ENCODE results near the gene NCMAP. TPM values are rescaled to one million over a fixed set of nuclear protein-coding genes. Genes with fewer than 3 reads are reported as not detected.

Gene NCMAP
- total RNA-seq, 1 donor from 2014 or later, result 0.49 TPM

DNA sequence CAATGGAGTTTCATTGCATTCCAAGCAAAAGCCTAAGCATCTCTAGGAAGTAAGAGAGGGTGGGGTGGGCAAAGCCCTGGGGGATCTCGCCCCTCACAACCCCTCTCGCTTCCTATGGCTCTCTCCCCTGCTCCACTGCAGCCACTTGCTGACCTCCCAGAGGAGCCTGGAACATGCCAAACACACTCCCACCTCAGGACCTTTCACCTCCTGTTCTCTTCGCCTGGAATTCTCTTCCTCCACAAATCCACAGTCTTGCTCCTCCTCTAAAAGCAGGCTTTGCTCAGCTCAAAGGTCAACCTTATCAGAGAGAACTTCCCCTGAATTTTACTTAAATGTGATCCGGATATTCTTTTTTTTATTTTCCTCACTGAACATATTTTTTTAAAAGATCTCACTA is 66.3 kb downstream of the NCMAP start:
- Histone ChIP-seq H3K27me3 (no peaks in the 10 kb centered on the region), H3K36me3 (no peaks in the 10 kb centered on the region), H4K20me1 (ENCODE audit: low read depth) (no peaks in the 10 kb centered on the region), H3F3A (ENCODE audit: low read depth) (no peaks in the 10 kb centered on the region), H3K4me2 (no peak overlapping the region), H3K4me1 (peaks cover 9% of the 10 kb centered on the region), H2AFZ (replicated peaks) (no peak overlapping the region), H3K9me3 (ENCODE audit: low read depth) (no peaks in the 10 kb centered on the region), H3K9ac (no peak overlapping the region), H3K27ac (no peak overlapping the region), H3K79me2 (ENCODE audit: low read depth) (no peaks in the 10 kb centered on the region), H3K4me3 (no peak overlapping the region)
- no peaks in the 10 kb centered on the region for H3K36me3 Mint-ChIP-seq
- no peak for DNase-seq (ENCODE audit: low spot score)
- TF ChIP-seq EZH2phosphoT487 (IDR thresholded peaks at IDR 0.05) (no peak), EZH2 (IDR thresholded peaks at IDR 0.05) (no peak)
- TF ChIP-seq, protein P1, sequence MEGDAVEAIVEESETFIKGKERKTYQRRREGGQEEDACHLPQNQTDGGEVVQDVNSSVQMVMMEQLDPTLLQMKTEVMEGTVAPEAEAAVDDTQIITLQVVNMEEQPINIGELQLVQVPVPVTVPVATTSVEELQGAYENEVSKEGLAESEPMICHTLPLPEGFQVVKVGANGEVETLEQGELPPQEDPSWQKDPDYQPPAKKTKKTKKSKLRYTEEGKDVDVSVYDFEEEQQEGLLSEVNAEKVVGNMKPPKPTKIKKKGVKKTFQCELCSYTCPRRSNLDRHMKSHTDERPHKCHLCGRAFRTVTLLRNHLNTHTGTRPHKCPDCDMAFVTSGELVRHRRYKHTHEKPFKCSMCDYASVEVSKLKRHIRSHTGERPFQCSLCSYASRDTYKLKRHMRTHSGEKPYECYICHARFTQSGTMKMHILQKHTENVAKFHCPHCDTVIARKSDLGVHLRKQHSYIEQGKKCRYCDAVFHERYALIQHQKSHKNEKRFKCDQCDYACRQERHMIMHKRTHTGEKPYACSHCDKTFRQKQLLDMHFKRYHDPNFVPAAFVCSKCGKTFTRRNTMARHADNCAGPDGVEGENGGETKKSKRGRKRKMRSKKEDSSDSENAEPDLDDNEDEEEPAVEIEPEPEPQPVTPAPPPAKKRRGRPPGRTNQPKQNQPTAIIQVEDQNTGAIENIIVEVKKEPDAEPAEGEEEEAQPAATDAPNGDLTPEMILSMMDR (IDR thresholded peaks at IDR 0.05), result no peak
- H3K27me3 Mint-ChIP-seq (ENCODE audit: insufficient read depth, low read depth), result peaks cover 5% of the 10 kb centered on the region
- H3K4me1 Mint-ChIP-seq, result peaks cover 16% of the 10 kb centered on the region
- no peak overlapping the region for H3K27ac Mint-ChIP-seq
- peaks cover 4% of the 10 kb centered on the region for H3K9me3 Mint-ChIP-seq
- H3K4me3 Mint-ChIP-seq, result no peak overlapping the region

DNA sequence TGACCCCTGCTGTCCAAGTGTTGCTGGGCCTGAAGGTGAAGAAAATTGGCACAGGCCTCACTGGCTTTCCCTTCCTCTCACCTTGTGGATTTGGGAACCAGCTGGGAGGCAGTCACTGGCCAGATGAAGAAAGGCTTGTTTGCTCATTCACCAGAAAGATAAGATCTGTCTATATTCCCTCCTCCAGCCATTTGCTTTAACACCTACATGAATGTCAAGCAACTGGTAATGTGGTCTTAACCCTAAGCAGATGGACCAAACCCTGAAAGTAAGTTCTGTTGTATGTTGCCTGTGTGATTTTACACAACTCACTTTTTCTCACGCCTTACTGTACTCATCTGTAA is 76.9 kb downstream of the NCMAP start:
- H4K20me1 ChIP-seq (ENCODE audit: low read depth), result no peaks in the 10 kb centered on the region
- no peaks in the 10 kb centered on the region for H3K36me3 ChIP-seq
- peaks cover 9% of the 10 kb centered on the region for H3K27me3 ChIP-seq
- no peak for DNase-seq (ENCODE audit: low spot score)
- TF ChIP-seq EZH2phosphoT487 (IDR thresholded peaks at IDR 0.05) (no peak), EZH2 (IDR thresholded peaks at IDR 0.05) (no peak)
- TF ChIP-seq, protein P1 (IDR thresholded peaks at IDR 0.05), result no peak
- H2AFZ ChIP-seq (replicated peaks), result no peak overlapping the region
- H3F3A ChIP-seq (ENCODE audit: low read depth), result no peaks in the 10 kb centered on the region
- H3K27ac ChIP-seq, result no peak overlapping the region
- no peaks in the 10 kb centered on the region for H3K36me3 Mint-ChIP-seq
- no peaks in the 10 kb centered on the region for H3K9me3 Mint-ChIP-seq
- H3K27ac Mint-ChIP-seq, result no peak overlapping the region
- no peak overlapping the region for H3K9ac ChIP-seq
- H3K9me3 ChIP-seq (ENCODE audit: low read depth), result no peaks in the 10 kb centered on the region
- no peak overlapping the region for H3K4me3 ChIP-seq
- H3K4me1 ChIP-seq, result no peaks in the 10 kb centered on the region
- no peak overlapping the region for H3K4me3 Mint-ChIP-seq
- H3K4me2 ChIP-seq, result no peak overlapping the region
- H3K4me1 Mint-ChIP-seq, result peaks cover 2% of the 10 kb centered on the region
- no peaks in the 10 kb centered on the region for H3K79me2 ChIP-seq (ENCODE audit: low read depth)
- peaks cover 6% of the 10 kb centered on the region for H3K27me3 Mint-ChIP-seq (ENCODE audit: insufficient read depth, low read depth)

DNA sequence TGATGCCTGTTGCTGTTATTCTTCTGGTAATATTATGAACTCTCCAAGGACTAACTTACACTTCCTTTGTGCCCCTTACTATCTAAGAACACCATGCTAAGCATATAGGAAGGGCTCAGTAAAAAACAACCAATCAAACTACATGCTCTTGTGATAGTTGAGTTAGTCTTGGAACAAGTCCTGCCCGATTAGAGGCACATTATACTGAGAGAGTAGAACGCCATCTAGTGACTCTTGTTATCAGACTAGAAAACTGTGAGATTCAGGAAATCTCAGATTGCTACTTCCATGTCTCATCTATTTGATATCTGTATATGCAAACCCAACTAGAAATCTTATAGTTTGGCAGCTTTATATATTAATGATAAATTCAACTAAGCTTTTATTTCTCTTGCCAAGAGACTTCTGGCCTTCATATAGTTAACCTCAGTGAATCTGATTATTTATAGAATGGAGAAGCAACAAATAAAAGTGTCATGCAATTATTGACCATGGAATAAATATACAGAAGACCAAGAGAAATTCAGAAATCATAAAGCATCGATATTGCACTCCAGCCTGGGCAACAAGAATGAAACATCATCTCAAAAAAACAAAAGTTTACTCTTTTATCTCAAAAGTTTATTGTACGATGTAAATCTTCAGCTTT is 79.4 kb downstream of the NCMAP start:
- H3F3A ChIP-seq (ENCODE audit: low read depth), result no peaks in the 10 kb centered on the region
- H3K9me3 Mint-ChIP-seq, result no peaks in the 10 kb centered on the region
- no peaks in the 10 kb centered on the region for H3K79me2 ChIP-seq (ENCODE audit: low read depth)
- no peak overlapping the region for H3K4me3 Mint-ChIP-seq
- peaks cover 9% of the 10 kb centered on the region for H3K27me3 ChIP-seq
- peaks cover 2% of the 10 kb centered on the region for H3K4me1 Mint-ChIP-seq
- H3K27ac Mint-ChIP-seq, result no peak overlapping the region
- no peak overlapping the region for H3K4me2 ChIP-seq
- no peaks in the 10 kb centered on the region for H3K9me3 ChIP-seq (ENCODE audit: low read depth)
- H3K4me3 ChIP-seq, result no peak overlapping the region
- TF ChIP-seq EZH2phosphoT487 (IDR thresholded peaks at IDR 0.05) (no peak), EZH2 (IDR thresholded peaks at IDR 0.05) (no peak)
- TF ChIP-seq, protein P1 (IDR thresholded peaks at IDR 0.05), result peak; percentile 78
- H3K4me1 ChIP-seq, result no peaks in the 10 kb centered on the region
- no peak overlapping the region for H2AFZ ChIP-seq (replicated peaks)
- H3K27ac ChIP-seq, result no peak overlapping the region
- no peaks in the 10 kb centered on the region for H3K36me3 Mint-ChIP-seq
- no peaks in the 10 kb centered on the region for H4K20me1 ChIP-seq (ENCODE audit: low read depth)
- no peaks in the 10 kb centered on the region for H3K36me3 ChIP-seq
- H3K9ac ChIP-seq, result no peak overlapping the region
- H3K27me3 Mint-ChIP-seq (ENCODE audit: insufficient read depth, low read depth), result peaks cover 6% of the 10 kb centered on the region
- peak; percentile 75 for DNase-seq (ENCODE audit: low spot score)
